GM18870 (cell line): ENCODE measurements around the gene CAMSAP3.
A peak's percentile ranks its signal among the peaks of the same experiment; 100 is the strongest.

Source experiments
- ATAC-seq: cut with Tn5 transposase; IDR thresholded peaks from one replicate; pipeline ENCODE4 v1.9.1; 2021; ENCODE audit warnings: moderate library complexity; ENCODE audit not compliant: unreplicated experiment

The CAMSAP3 gene

GRCh38 chr19:7644550-7644877 lies 48.9 kb downstream of the CAMSAP3 start:
- ATAC-seq, result no peak

- no peak for ATAC-seq
These were observed 49.5 kb downstream of the CAMSAP3 start for GRCh38 chr19:7645163-7645562.

GRCh38 chr19:7645656-7646425 lies 50.2 kb downstream of the CAMSAP3 start:
- ATAC-seq, result no peak

- no peak for ATAC-seq
These were observed 50.7 kb downstream of the CAMSAP3 start for GRCh38 chr19:7646426-7646700.

GRCh38 chr19:7647156-7647555 lies 51.5 kb downstream of the CAMSAP3 start:
- ATAC-seq, result no peak

GRCh38 chr19:7648265-7649014 lies 52.8 kb downstream of the CAMSAP3 start:
- no peak for ATAC-seq

- no peak for ATAC-seq
These were observed 54.5 kb downstream of the CAMSAP3 start for GRCh38 chr19:7650148-7650547.

- ATAC-seq, result no peak
These were observed 56.5 kb downstream of the CAMSAP3 start for GRCh38 chr19:7652061-7652641.

- ATAC-seq, result no peak
These were observed 58.7 kb downstream of the CAMSAP3 start for GRCh38 chr19:7654401-7654800.

- no peak for ATAC-seq
These were observed 59.9 kb downstream of the CAMSAP3 start for GRCh38 chr19:7655581-7655980.

- no peak for ATAC-seq
These were observed 61.6 kb downstream of the CAMSAP3 start for GRCh38 chr19:7657131-7657751.

GRCh38 chr19:7658219-7658686 lies 62.6 kb downstream of the CAMSAP3 start:
- peak; percentile 80 for ATAC-seq

GRCh38 chr19:7661744-7662538 lies 66.3 kb downstream of the CAMSAP3 start:
- no peak for ATAC-seq

GRCh38 chr19:7662657-7663056 lies 67.0 kb downstream of the CAMSAP3 start:
- ATAC-seq, result no peak

GRCh38 chr19:7663706-7664105 lies 68.0 kb downstream of the CAMSAP3 start:
- ATAC-seq, result no peak

- ATAC-seq, result no peak
These were observed 69.4 kb downstream of the CAMSAP3 start for GRCh38 chr19:7665076-7665475.
